Urothelium cell line (cell line): ENCODE data around the gene AOX1.
"Not testable (repeated sequence)": the region's sequence is repeated elsewhere in the genome, so short reads cannot be mapped to it uniquely, and the experiment has no call there.

Source experiments
- DNase-seq: peaks from one replicate; pipeline ENCODE4 v3.0.0; 2011; ENCODE audit warnings: low spot score, mixed read lengths
- FAIRE-seq: peaks from 2 replicates; lab custom pipeline; 2011; peaks lifted over from hg19 to GRCh38; lab: Jason Lieb, UNC

The AOX1 gene

GRCh38 chr2:200698217-200698616, 112.4 kb downstream of the AOX1 start:
- FAIRE-seq (no peak), DNase-seq (no peak)

GRCh38 chr2:200699310-200699709, 113.5 kb downstream of the AOX1 start:
- FAIRE-seq (no peak), DNase-seq (no peak)

GRCh38 chr2:200700856-200701255, 115.0 kb downstream of the AOX1 start:
- FAIRE-seq (no peak), DNase-seq (no peak)

- DNase-seq, result no peak
- no peak for FAIRE-seq
Observed at GRCh38 chr2:200702044-200702443, 116.2 kb downstream of the AOX1 start.

- FAIRE-seq (no peak), DNase-seq (no peak)
Observed at GRCh38 chr2:200702646-200703118, 116.9 kb downstream of the AOX1 start.

GRCh38 chr2:200703127-200703925, 117.5 kb downstream of the AOX1 start:
- FAIRE-seq (no peak), DNase-seq (peak; percentile 30)

- FAIRE-seq, result no peak
- DNase-seq, result no peak
Observed at GRCh38 chr2:200703926-200704637, 118.3 kb downstream of the AOX1 start.

- peak; percentile 14 for DNase-seq
- no peak for FAIRE-seq
Observed at GRCh38 chr2:200705305-200706041, 119.7 kb downstream of the AOX1 start.

GRCh38 chr2:200708943-200709342, 123.1 kb downstream of the AOX1 start:
- DNase-seq, result no peak

GRCh38 chr2:200713003-200713703, 127.3 kb downstream of the AOX1 start:
- FAIRE-seq (no peak), DNase-seq (peak; percentile 88)

More at GRCh38 chr2:200708943-200709342, 123.1 kb downstream of the AOX1 start:
- no peak for FAIRE-seq

GRCh38 chr2:200713704-200714064, 127.9 kb downstream of the AOX1 start:
- no peak for DNase-seq
- FAIRE-seq, result no peak

GRCh38 chr2:200715014-200715413, 129.2 kb downstream of the AOX1 start:
- not testable (repeated sequence) for FAIRE-seq, DNase-seq

- DNase-seq (no peak), FAIRE-seq (no peak)
Observed at GRCh38 chr2:200716386-200716785, 130.6 kb downstream of the AOX1 start.
